NCI-H2171 treated with DMSO at 0.1 percent for 48 hours (cell line): ENCODE data around the gene DEFB115.
"Not testable (repeated sequence)": the region's sequence is repeated elsewhere in the genome, so short reads cannot be mapped to it uniquely, and the experiment has no call there.

Experiments used
- DNase-seq: peaks from one replicate; lab custom pipeline; 2025; lab: John Stamatoyannopoulos, UW

DEFB115 gene

GRCh38 chr20:31257364-31257763 is at the start of gene DEFB115:
Gene DEFB115, plus strand, starts transcription at chr20:31257664. Its CDS starts 0 bp downstream, at chr20:31257664.
- no peak for DNase-seq

GRCh38 chr20:31236953-31237352 is 20.5 kb upstream of the DEFB115 start:
- no peak for DNase-seq

GRCh38 chr20:31237763-31238162 is 19.7 kb upstream of the DEFB115 start:
- DNase-seq = no peak

- no peak for DNase-seq
Measured at GRCh38 chr20:31239139-31239538, 18.3 kb upstream of the DEFB115 start.

- DNase-seq = no peak
Measured at GRCh38 chr20:31256959-31257358, 505 bp upstream of the DEFB115 start.

GRCh38 chr20:31260326-31260932 is 3.0 kb downstream of the DEFB115 start:
- peak; percentile 30 for DNase-seq

- DNase-seq = no peak
Measured at GRCh38 chr20:31274441-31274840, 17.0 kb downstream of the DEFB115 start.

GRCh38 chr20:31278178-31278577 is 20.7 kb downstream of the DEFB115 start:
- DNase-seq = no peak

- not testable (repeated sequence) for DNase-seq
Measured at GRCh38 chr20:31284964-31285363, 27.5 kb downstream of the DEFB115 start.

- no peak for DNase-seq
Measured at GRCh38 chr20:31308535-31309162, 51.2 kb downstream of the DEFB115 start, which contains the start of gene DEFB116. Gene DEFB116, minus strand, starts transcription at chr20:31308585. Its CDS starts 0 bp downstream, at chr20:31308585.
